ENCODE data around the gene FADD. TPM values are rescaled to one million over a fixed set of nuclear protein-coding genes. Genes with fewer than 3 reads are reported as not detected.

The FADD gene
- total RNA-seq, 1 experiment from 2014 or later, result 40.2 TPM

GRCh38 chr11:70189622-70190021, 13.5 kb upstream of the FADD start:
- intact Hi-C loops (cut with micrococcal nuclease; ENCODE audit: unreplicated experiment), result loop anchor here (2.0 to 10.0 kb wide), 3 partner anchors 105 to 502 kb away; no protein-coding TSS in a partner anchor

GRCh38 chr11:70191495-70192140, 11.5 kb upstream of the FADD start:
- peak; percentile 94 for TF ChIP-seq CTCF (IDR thresholded peaks at IDR 0.05; ENCODE audit: unreplicated experiment)
- H3K27ac Mint-ChIP-seq (ENCODE audit: unreplicated experiment), result no peak overlapping the region
- H3K4me3 Mint-ChIP-seq (ENCODE audit: low read depth, unreplicated experiment), result no peak overlapping the region
- intact Hi-C loops (cut with micrococcal nuclease; ENCODE audit: unreplicated experiment), result loop anchor here (2.0 to 10.0 kb wide), 3 partner anchors 107 to 504 kb away; no protein-coding TSS in a partner anchor
- H3K9me3 Mint-ChIP-seq (ENCODE audit: low read depth, unreplicated experiment), result no peaks in the 10 kb centered on the region
- BruUV-seq (replicated peaks), result no TSS peak
- peaks cover 8% of the 10 kb centered on the region for H3K4me1 Mint-ChIP-seq (ENCODE audit: low read depth, unreplicated experiment)
- no peaks in the 10 kb centered on the region for H3K27me3 Mint-ChIP-seq (ENCODE audit: unreplicated experiment)
- DNase-seq, result peak; percentile 93
- no peaks in the 10 kb centered on the region for H3K36me3 Mint-ChIP-seq (ENCODE audit: insufficient read depth, unreplicated experiment)
- CTCF ChIA-PET, result interaction anchor here (0.7 to 1.3 kb wide), 7 partner anchors 9 to 318 kb away, joined by 3 to 6 read pairs (median 4); no protein-coding TSS in a partner anchor

More at GRCh38 chr11:70189622-70190021, 13.5 kb upstream of the FADD start:
- H3K9me3 Mint-ChIP-seq (ENCODE audit: low read depth, unreplicated experiment), result no peaks in the 10 kb centered on the region
- peaks cover 8% of the 10 kb centered on the region for H3K4me1 Mint-ChIP-seq (ENCODE audit: low read depth, unreplicated experiment)
- CTCF ChIA-PET, result no interaction called here
- H3K36me3 Mint-ChIP-seq (ENCODE audit: insufficient read depth, unreplicated experiment), result no peaks in the 10 kb centered on the region
- no peaks in the 10 kb centered on the region for H3K27me3 Mint-ChIP-seq (ENCODE audit: unreplicated experiment)
- BruUV-seq (replicated peaks), result no TSS peak
- no peak for DNase-seq
- H3K4me3 Mint-ChIP-seq (ENCODE audit: low read depth, unreplicated experiment), result no peak overlapping the region
- H3K27ac Mint-ChIP-seq (ENCODE audit: unreplicated experiment), result no peak overlapping the region
- TF ChIP-seq CTCF (IDR thresholded peaks at IDR 0.05; ENCODE audit: unreplicated experiment), result no peak

- no TSS peak for BruUV-seq (replicated peaks)
- CTCF ChIA-PET, result interaction anchor here (0.9 to 1.3 kb wide), 2 partner anchors 245 to 278 kb away, joined by 3 to 4 read pairs; no protein-coding TSS in a partner anchor
- H3K36me3 Mint-ChIP-seq (ENCODE audit: insufficient read depth, unreplicated experiment), result no peaks in the 10 kb centered on the region
- H3K27me3 Mint-ChIP-seq (ENCODE audit: unreplicated experiment), result no peaks in the 10 kb centered on the region
- no peak for DNase-seq
- peaks cover 8% of the 10 kb centered on the region for H3K4me1 Mint-ChIP-seq (ENCODE audit: low read depth, unreplicated experiment)
- H3K4me3 Mint-ChIP-seq (ENCODE audit: low read depth, unreplicated experiment), result no peak overlapping the region
- intact Hi-C loops (cut with micrococcal nuclease; ENCODE audit: unreplicated experiment), result loop anchor here (5.0 to 10.0 kb wide), 2 partner anchors 108 to 506 kb away; no protein-coding TSS in a partner anchor
- no peak for TF ChIP-seq CTCF (IDR thresholded peaks at IDR 0.05; ENCODE audit: unreplicated experiment)
- no peak overlapping the region for H3K27ac Mint-ChIP-seq (ENCODE audit: unreplicated experiment)
- H3K9me3 Mint-ChIP-seq (ENCODE audit: low read depth, unreplicated experiment), result no peaks in the 10 kb centered on the region
Observed at GRCh38 chr11:70192666-70193410, 10.3 kb upstream of the FADD start.

- no peaks in the 10 kb centered on the region for H3K36me3 Mint-ChIP-seq (ENCODE audit: insufficient read depth, unreplicated experiment)
- H3K27me3 Mint-ChIP-seq (ENCODE audit: unreplicated experiment), result no peaks in the 10 kb centered on the region
- peaks cover 8% of the 10 kb centered on the region for H3K4me1 Mint-ChIP-seq (ENCODE audit: low read depth, unreplicated experiment)
- no peak overlapping the region for H3K27ac Mint-ChIP-seq (ENCODE audit: unreplicated experiment)
- no TSS peak for BruUV-seq (replicated peaks)
- intact Hi-C loops (cut with micrococcal nuclease; ENCODE audit: unreplicated experiment), result loop anchor here (5.0 to 10.0 kb wide), 2 partner anchors 109 to 506 kb away; no protein-coding TSS in a partner anchor
- no peak overlapping the region for H3K4me3 Mint-ChIP-seq (ENCODE audit: low read depth, unreplicated experiment)
- CTCF ChIA-PET, result no interaction called here
- no peak for TF ChIP-seq CTCF (IDR thresholded peaks at IDR 0.05; ENCODE audit: unreplicated experiment)
- H3K9me3 Mint-ChIP-seq (ENCODE audit: low read depth, unreplicated experiment), result no peaks in the 10 kb centered on the region
- no peak for DNase-seq
Observed at GRCh38 chr11:70193411-70194292, 9.4 kb upstream of the FADD start.

All from Calu3 (cell line).